ENCODE results near the gene SOX30. TPM values are rescaled to one million over a fixed set of nuclear protein-coding genes. Genes with fewer than 3 reads are reported as not detected.
A peak's percentile ranks its signal among the peaks of the same experiment; 100 is the strongest.

SOX30 gene
- total RNA-seq, 2 donors from 2014 or later: 0.48 TPM; not detected in 1

- peaks cover 11% of the 10 kb centered on the region for H3K27me3 ChIP-seq (ENCODE audit: control insufficient read depth, insufficient read depth, low read length, poor library complexity, severe bottlenecking)
- peaks cover 20% of the 10 kb centered on the region for H3K9me3 Mint-ChIP-seq
- H3K9me3 ChIP-seq (ENCODE audit: control insufficient read depth, low read length): no peaks in the 10 kb centered on the region
- H3K36me3 ChIP-seq (ENCODE audit: control insufficient read depth, insufficient read depth, low read length): no peaks in the 10 kb centered on the region
- no peak overlapping the region for H3K27ac ChIP-seq (ENCODE audit: low read depth, low read length)
- no peaks in the 10 kb centered on the region for H3K36me3 Mint-ChIP-seq (ENCODE audit: low read depth)
- no peak overlapping the region for H3K4me3 Mint-ChIP-seq
- H3K27me3 Mint-ChIP-seq (ENCODE audit: insufficient read depth): peaks cover 34% of the 10 kb centered on the region
- H3K27ac Mint-ChIP-seq: no peak overlapping the region
- no peak overlapping the region for H3K4me3 ChIP-seq (ENCODE audit: low read length)
- TF ChIP-seq CTCF (conservative IDR thresholded peaks at IDR 0.05): no peak
- 68 to 71% methylated on average over 1 of the region's 1 CpG for WGBS, 2 experiments (ENCODE audit: insufficient coverage in 1 of 2, insufficient read length in 1 of 2)
- DNase-seq: no peak
- H3K4me1 ChIP-seq (ENCODE audit: control insufficient read depth, insufficient read depth, low read length): no peaks in the 10 kb centered on the region
- no peak overlapping the region for H3K9ac ChIP-seq (ENCODE audit: extremely low read depth, low read length, poor library complexity, severe bottlenecking)
- peaks cover 11% of the 10 kb centered on the region for H3K4me1 Mint-ChIP-seq
Observed at GRCh38 chr5:157668356-157668755, 16.1 kb upstream of the SOX30 start.

DNA sequence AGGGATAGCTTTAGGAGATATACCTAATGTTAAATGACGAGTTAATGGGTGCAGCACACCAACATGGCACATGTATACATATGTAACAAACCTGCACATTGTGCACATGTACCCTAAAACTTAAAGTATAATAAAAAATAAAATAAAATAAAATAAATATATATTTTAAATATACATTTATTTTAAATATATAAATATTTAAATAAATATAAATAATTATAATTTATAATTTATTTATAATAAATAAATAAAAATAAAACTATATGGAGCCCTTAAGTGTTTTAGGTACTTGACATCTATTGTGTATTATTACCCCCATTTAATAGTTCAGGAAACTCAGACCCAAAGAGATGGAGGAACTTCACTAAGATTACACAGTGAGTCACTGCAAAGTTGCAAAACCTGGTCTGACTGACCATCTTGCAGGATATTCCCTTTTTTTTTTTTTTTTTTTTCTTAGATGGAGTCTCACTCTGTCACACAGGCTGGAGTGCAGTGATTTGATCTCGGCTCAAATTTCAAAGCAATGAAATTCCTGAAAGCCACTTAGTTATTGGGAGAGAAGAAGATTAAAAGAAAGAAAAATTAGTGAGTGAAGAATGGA is 13.3 kb upstream of the SOX30 start:
- no peaks in the 10 kb centered on the region for H3K36me3 Mint-ChIP-seq (ENCODE audit: low read depth)
- H3K36me3 ChIP-seq (ENCODE audit: control insufficient read depth, insufficient read depth, low read length): no peaks in the 10 kb centered on the region
- peaks cover 10% of the 10 kb centered on the region for H3K9me3 Mint-ChIP-seq
- peaks cover 4% of the 10 kb centered on the region for H3K4me1 ChIP-seq (ENCODE audit: control insufficient read depth, insufficient read depth, low read length)
- WGBS, 2 experiments (ENCODE audit: insufficient coverage in 1 of 2, insufficient read length in 1 of 2): 82 to 83% methylated on average over 1 of the region's 2 CpGs
- H3K27me3 Mint-ChIP-seq (ENCODE audit: insufficient read depth): peaks cover 11% of the 10 kb centered on the region
- no peak overlapping the region for H3K27ac Mint-ChIP-seq
- no peak overlapping the region for H3K9ac ChIP-seq (ENCODE audit: extremely low read depth, low read length, poor library complexity, severe bottlenecking)
- no peak for DNase-seq
- peaks cover 8% of the 10 kb centered on the region for H3K4me1 Mint-ChIP-seq
- no peak overlapping the region for H3K4me3 ChIP-seq (ENCODE audit: low read length)
- H3K27me3 ChIP-seq (ENCODE audit: control insufficient read depth, insufficient read depth, low read length, poor library complexity, severe bottlenecking): no peaks in the 10 kb centered on the region
- no peak overlapping the region for H3K4me3 Mint-ChIP-seq
- H3K9me3 ChIP-seq (ENCODE audit: control insufficient read depth, low read length): peaks cover 22% of the 10 kb centered on the region
- TF ChIP-seq CTCF (conservative IDR thresholded peaks at IDR 0.05): no peak
- H3K27ac ChIP-seq (ENCODE audit: low read depth, low read length): no peak overlapping the region

GRCh38 chr5:157659868-157660660 is 7.8 kb upstream of the SOX30 start:
- Histone ChIP-seq H3K9me3 (ENCODE audit: control insufficient read depth, low read length) (peaks cover 74% of the 10 kb centered on the region), H3K4me1 (ENCODE audit: control insufficient read depth, insufficient read depth, low read length) (peaks cover 4% of the 10 kb centered on the region), H3K9ac (ENCODE audit: extremely low read depth, low read length, poor library complexity, severe bottlenecking) (no peak overlapping the region), H3K4me3 (ENCODE audit: low read length) (peak overlapping the region; percentile 47), H3K36me3 (ENCODE audit: control insufficient read depth, insufficient read depth, low read length) (no peaks in the 10 kb centered on the region), H3K27ac (ENCODE audit: low read depth, low read length) (no peak overlapping the region), H3K27me3 (ENCODE audit: control insufficient read depth, insufficient read depth, low read length, poor library complexity, severe bottlenecking) (no peaks in the 10 kb centered on the region)
- DNase-seq: no peak
- 92 to 94% methylated on average over 5 to 8 of the region's 8 CpGs for WGBS, 2 experiments (ENCODE audit: insufficient coverage in 1 of 2, insufficient read length in 1 of 2)
- TF ChIP-seq CTCF (conservative IDR thresholded peaks at IDR 0.05): no peak
- Mint-ChIP-seq H3K36me3 (ENCODE audit: low read depth) (no peaks in the 10 kb centered on the region), H3K4me1 (no peaks in the 10 kb centered on the region), H3K27me3 (ENCODE audit: insufficient read depth) (peaks cover 10% of the 10 kb centered on the region), H3K27ac (no peak overlapping the region), H3K4me3 (no peak overlapping the region), H3K9me3 (peaks cover 51% of the 10 kb centered on the region)
